SJCRH30 (cell line): ENCODE data around the gene MANSC1. TPM values are rescaled to one million over a fixed set of nuclear protein-coding genes. Genes with fewer than 3 reads are reported as not detected.

Experiments used
- DNase-seq, 2 experiments: peaks; one replicate each; pipeline ENCODE4 v3.0.0-alpha.2; 2015 to 2020
- H3K27ac ChIP-seq: fragments of 250-450 bp; sonication (Bioruptor Pico); 2 replicates; pipeline ENCODE4 v1.5.1; 2020; ENCODE audit warnings: mild to moderate bottlenecking, moderate library complexity
- H3K27me3 ChIP-seq: fragments of 250-450 bp; sonication (Bioruptor Pico); 2 replicates; pipeline ENCODE4 v1.5.1; 2020; ENCODE audit warnings: mild to moderate bottlenecking, moderate library complexity
- H3K36me3 ChIP-seq: fragments of 250-450 bp; sonication (Bioruptor Pico); 2 replicates; pipeline ENCODE4 v1.5.1; 2020; ENCODE audit warnings: mild to moderate bottlenecking, moderate library complexity
- H3K4me1 ChIP-seq: fragments of 250-450 bp; sonication (Bioruptor Pico); 2 replicates; pipeline ENCODE4 v1.5.1; 2020; ENCODE audit warnings: mild to moderate bottlenecking, moderate library complexity
- H3K4me3 ChIP-seq: fragments of 250-450 bp; sonication (Bioruptor Pico); 2 replicates; pipeline ENCODE4 v1.5.1; 2020; ENCODE audit warnings: mild to moderate bottlenecking, moderate library complexity
- H3K9me3 ChIP-seq: fragments of 250-450 bp; sonication (Bioruptor Pico); replicated peaks from 2 replicates; pipeline ENCODE4 v1.5.1; 2020; ENCODE audit warnings: mild to moderate bottlenecking, moderate library complexity
- total RNA-seq: library from RNA; depleted of rRNA; stranded (reverse); fragments of >200 nt; shearing (Covaris generic); gene quantifications from 2 replicates; pipeline ENCODE4 v1.2.3, GENCODE V29; 2014

MANSC1 gene
- total RNA-seq, 1 experiment from 2014 or later: not detected

GRCh38 chr12:12376646-12377448, 26.8 kb upstream of the MANSC1 start:
- no peaks in the 10 kb centered on the region for H3K4me1 ChIP-seq
- no peak overlapping the region for H3K4me3 ChIP-seq
- peak; percentile 22 to 78 for DNase-seq
- no peak overlapping the region for H3K27ac ChIP-seq
- H3K9me3 ChIP-seq: no peaks in the 10 kb centered on the region
- H3K36me3 ChIP-seq: no peaks in the 10 kb centered on the region
- H3K27me3 ChIP-seq: no peaks in the 10 kb centered on the region

- no peaks in the 10 kb centered on the region for H3K9me3 ChIP-seq
- H3K4me1 ChIP-seq: no peaks in the 10 kb centered on the region
- H3K36me3 ChIP-seq: no peaks in the 10 kb centered on the region
- no peak for DNase-seq
- no peak overlapping the region for H3K27ac ChIP-seq
- H3K27me3 ChIP-seq: no peaks in the 10 kb centered on the region
- no peak overlapping the region for H3K4me3 ChIP-seq
Observed at GRCh38 chr12:12372946-12373722, 23.1 kb upstream of the MANSC1 start.

- Histone ChIP-seq H3K4me1 (no peaks in the 10 kb centered on the region), H3K27me3 (no peaks in the 10 kb centered on the region), H3K36me3 (no peaks in the 10 kb centered on the region), H3K27ac (no peak overlapping the region), H3K9me3 (no peaks in the 10 kb centered on the region), H3K4me3 (no peak overlapping the region)
- no peak for DNase-seq
Observed at GRCh38 chr12:12367482-12367998, 17.5 kb upstream of the MANSC1 start.

GRCh38 chr12:12366701-12367481, 16.8 kb upstream of the MANSC1 start:
- H3K4me1 ChIP-seq: no peaks in the 10 kb centered on the region
- H3K9me3 ChIP-seq: no peaks in the 10 kb centered on the region
- no peaks in the 10 kb centered on the region for H3K36me3 ChIP-seq
- H3K27ac ChIP-seq: no peak overlapping the region
- H3K27me3 ChIP-seq: no peaks in the 10 kb centered on the region
- DNase-seq: no peak
- H3K4me3 ChIP-seq: no peak overlapping the region

- Histone ChIP-seq H3K27ac (no peak overlapping the region), H3K4me1 (no peaks in the 10 kb centered on the region), H3K36me3 (no peaks in the 10 kb centered on the region), H3K27me3 (no peaks in the 10 kb centered on the region), H3K9me3 (no peaks in the 10 kb centered on the region), H3K4me3 (no peak overlapping the region)
- DNase-seq: no peak
Observed at GRCh38 chr12:12365931-12366431, 15.9 kb upstream of the MANSC1 start.

- Histone ChIP-seq H3K4me3 (no peak overlapping the region), H3K27ac (no peak overlapping the region), H3K9me3 (no peaks in the 10 kb centered on the region), H3K27me3 (no peaks in the 10 kb centered on the region), H3K36me3 (no peaks in the 10 kb centered on the region), H3K4me1 (no peaks in the 10 kb centered on the region)
- no peak for DNase-seq
Observed at GRCh38 chr12:12365446-12365802, 15.4 kb upstream of the MANSC1 start.

GRCh38 chr12:12364787-12365445, 14.9 kb upstream of the MANSC1 start:
- H3K27me3 ChIP-seq: no peaks in the 10 kb centered on the region
- no peaks in the 10 kb centered on the region for H3K36me3 ChIP-seq
- no peak for DNase-seq
- H3K9me3 ChIP-seq: no peaks in the 10 kb centered on the region
- H3K27ac ChIP-seq: no peak overlapping the region
- H3K4me1 ChIP-seq: no peaks in the 10 kb centered on the region
- H3K4me3 ChIP-seq: no peak overlapping the region

- Histone ChIP-seq H3K27me3 (no peaks in the 10 kb centered on the region), H3K9me3 (no peaks in the 10 kb centered on the region), H3K4me3 (no peak overlapping the region; the same call in 1 of the 2 replicates), H3K4me1 (no peaks in the 10 kb centered on the region), H3K27ac (no peak overlapping the region), H3K36me3 (no peaks in the 10 kb centered on the region)
- DNase-seq: no peak
Observed at GRCh38 chr12:12358528-12358927, 8.5 kb upstream of the MANSC1 start.

- H3K9me3 ChIP-seq: no peaks in the 10 kb centered on the region
- no peak overlapping the region; the same call in 1 of the 2 replicates for H3K27ac ChIP-seq
- H3K4me3 ChIP-seq: peak overlapping the region; percentile 77
- no peaks in the 10 kb centered on the region for H3K36me3 ChIP-seq
- H3K27me3 ChIP-seq: no peaks in the 10 kb centered on the region
- no peak for DNase-seq
- no peaks in the 10 kb centered on the region for H3K4me1 ChIP-seq
Observed at GRCh38 chr12:12357719-12358461, 7.8 kb upstream of the MANSC1 start.

- DNase-seq: peak; percentile 93 to 94
- H3K9me3 ChIP-seq: no peaks in the 10 kb centered on the region
- H3K27me3 ChIP-seq: no peaks in the 10 kb centered on the region
- no peaks in the 10 kb centered on the region for H3K36me3 ChIP-seq
- no peaks in the 10 kb centered on the region for H3K4me1 ChIP-seq
- H3K27ac ChIP-seq: peak within 1 kb of the TSS; percentile 44
- peak within 1 kb of the TSS; percentile 77 for H3K4me3 ChIP-seq
Observed at GRCh38 chr12:12356896-12357718, 7.1 kb upstream of the MANSC1 start, which contains the start of gene BORCS5. TSS of gene BORCS5 (plus strand) at chr12:12357078. CDS start at chr12:12357452, 374 bp downstream.

GRCh38 chr12:12356467-12356895, 6.4 kb upstream of the MANSC1 start:
- Histone ChIP-seq H3K27ac (no peak overlapping the region; the same call in 1 of the 2 replicates), H3K9me3 (no peaks in the 10 kb centered on the region), H3K4me3 (peak overlapping the region; percentile 77), H3K27me3 (no peaks in the 10 kb centered on the region), H3K4me1 (no peaks in the 10 kb centered on the region), H3K36me3 (no peaks in the 10 kb centered on the region)
- DNase-seq: no peak

- Histone ChIP-seq H3K4me3 (no peak overlapping the region), H3K4me1 (0 out of 2 replicates have a peak, but pooled peaks cover 4% of the 10 kb centered on the region), H3K27ac (no peak overlapping the region), H3K27me3 (no peaks in the 10 kb centered on the region), H3K36me3 (no peaks in the 10 kb centered on the region), H3K9me3 (no peaks in the 10 kb centered on the region)
- no peak for DNase-seq
Observed at GRCh38 chr12:12353807-12354206, 3.8 kb upstream of the MANSC1 start.

- Histone ChIP-seq H3K27me3 (no peaks in the 10 kb centered on the region), H3K27ac (no peak overlapping the region), H3K4me3 (no peak overlapping the region), H3K36me3 (no peaks in the 10 kb centered on the region), H3K4me1 (0 out of 2 replicates have a peak, but pooled peaks cover 4% of the 10 kb centered on the region), H3K9me3 (no peaks in the 10 kb centered on the region)
- no peak for DNase-seq
Observed at GRCh38 chr12:12353276-12353675, 3.2 kb upstream of the MANSC1 start.
